Dermis blood vessel endothelial cell (primary cell): ENCODE results near the gene BPIFB2. TPM values are rescaled to one million over a fixed set of nuclear protein-coding genes. Genes with fewer than 3 reads are reported as not detected.

ENCODE experiments used
- DNase-seq: peaks from one replicate; pipeline ENCODE4 v3.0.0; 2010
- total RNA-seq: library from RNA; depleted of rRNA; stranded (reverse); fragments of >200 nt; gene quantifications from 2 replicates; pipeline ENCODE4 v1.2.3, GENCODE V29; 2014

Gene BPIFB2
- total RNA-seq, 1 donor from 2014 or later = not detected

DNA sequence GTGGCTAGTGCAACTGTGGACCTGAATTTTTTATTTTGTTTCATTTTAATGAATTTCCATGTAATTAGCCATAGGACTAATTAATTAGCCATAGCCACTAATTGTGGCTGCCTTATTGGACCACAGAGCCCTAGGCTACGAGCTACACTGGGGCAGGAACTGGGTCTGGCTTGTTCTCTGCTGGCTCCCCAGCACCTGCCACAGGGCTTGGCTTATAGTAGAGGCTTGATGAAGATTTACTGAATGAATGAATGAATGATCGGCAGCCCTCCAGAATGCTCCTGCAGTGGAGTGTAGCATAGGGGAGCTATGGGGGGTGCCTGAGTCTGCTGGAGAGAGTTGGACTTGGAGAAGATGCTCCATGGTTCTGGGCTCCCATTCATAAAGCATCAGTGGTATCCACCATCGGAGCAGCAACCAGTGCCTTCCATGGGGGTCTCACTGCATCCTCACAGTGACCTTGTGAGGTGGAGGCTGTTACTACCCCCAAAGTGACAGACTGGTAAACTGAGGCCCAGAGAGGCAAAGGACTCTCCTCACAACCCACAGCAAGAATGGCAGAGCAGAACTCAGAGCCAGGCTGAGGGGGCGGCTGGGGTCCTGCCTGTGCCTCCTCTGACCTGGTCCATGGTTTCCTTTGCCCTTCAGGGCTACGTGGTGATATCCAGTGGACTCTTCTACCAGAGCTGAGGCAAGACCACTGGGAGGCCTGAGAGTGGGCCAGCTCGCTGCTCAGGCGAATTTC lies 15.4 kb downstream of the BPIFB2 start:
- DNase-seq = no peak

DNA sequence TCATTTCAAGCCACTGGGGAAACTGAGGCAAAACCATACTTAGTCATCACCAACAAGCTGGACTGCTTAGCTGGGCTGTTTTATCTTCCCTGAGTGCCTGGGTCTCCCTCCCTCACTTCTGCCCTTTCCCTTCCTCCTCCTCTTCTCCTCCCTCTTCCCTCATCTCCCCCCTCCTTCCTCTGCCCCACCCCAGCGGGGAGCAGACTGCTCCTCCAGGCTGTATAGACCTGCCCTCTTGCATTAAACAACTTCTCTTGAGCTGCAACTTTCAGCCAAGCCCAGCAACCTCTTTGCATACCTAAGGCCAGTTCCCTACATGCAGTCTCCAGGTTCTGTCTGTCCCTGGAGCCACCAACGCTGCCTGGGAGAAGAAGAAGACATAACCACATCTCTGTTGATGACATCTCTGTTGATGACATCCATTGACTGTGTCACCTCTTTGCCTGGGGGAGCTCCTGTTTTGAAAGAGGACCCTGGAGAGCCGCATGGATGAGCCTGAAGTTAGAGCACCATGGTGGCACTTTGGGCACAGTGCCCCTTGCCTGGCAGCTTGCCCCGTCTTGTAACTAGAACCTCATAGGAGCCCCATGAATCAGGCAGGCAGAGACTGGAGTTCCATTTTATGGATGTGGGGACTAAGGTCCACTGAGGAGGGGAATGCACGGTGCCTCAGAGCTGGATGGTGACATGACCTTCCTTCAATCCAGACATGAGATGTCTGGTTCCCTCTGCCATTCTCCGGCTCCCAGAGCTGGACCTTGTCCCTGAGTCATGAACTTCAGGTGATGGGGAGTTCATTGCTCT lies 16.1 kb downstream of the BPIFB2 start:
- no peak for DNase-seq

DNA sequence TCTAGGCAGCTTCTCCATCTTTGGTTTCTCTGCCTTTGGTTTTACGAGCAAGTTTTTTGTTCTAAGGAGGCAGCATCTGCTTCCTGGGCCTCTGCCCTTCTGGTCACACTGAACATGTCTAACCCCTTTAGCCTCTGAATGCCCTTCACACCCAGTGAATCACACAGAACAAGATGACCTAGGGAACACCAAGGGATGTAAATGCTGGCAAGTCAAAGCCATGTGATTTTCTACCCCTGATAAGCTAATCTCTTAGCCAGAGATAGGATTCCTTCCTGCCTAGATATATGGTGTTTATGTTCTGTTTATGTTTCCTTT lies 16.7 kb downstream of the BPIFB2 start:
- no peak for DNase-seq

DNA sequence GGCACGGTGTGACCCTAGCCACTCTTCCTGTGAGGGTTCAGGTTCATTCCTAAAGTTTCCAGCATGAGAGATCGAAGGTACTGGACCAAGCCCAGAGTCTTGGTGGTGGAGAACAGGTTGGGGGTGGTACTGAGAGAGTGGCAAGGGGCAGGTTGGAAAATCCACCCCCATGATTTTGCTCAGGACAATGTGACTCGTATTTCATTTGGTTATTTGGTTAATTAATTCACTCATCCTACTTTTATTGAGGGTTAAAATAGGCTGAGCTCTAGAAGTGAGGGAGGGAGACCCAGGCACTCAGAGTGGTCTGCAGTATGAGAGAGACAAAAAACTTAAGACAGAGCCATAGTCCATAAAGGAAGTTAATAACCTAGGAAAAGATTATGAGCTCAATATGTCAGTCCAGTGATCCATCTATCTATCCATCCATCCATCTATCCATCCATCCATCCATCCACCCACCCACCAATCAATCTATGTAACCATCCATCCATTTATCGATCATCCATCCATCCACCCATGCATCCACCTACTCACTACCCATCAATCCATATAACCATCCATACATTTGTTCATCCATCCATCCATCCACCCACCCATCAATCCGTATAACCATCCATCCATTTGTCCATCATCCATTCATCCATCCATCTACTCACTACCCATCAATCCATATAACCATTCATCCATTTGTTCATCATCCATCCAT lies 17.3 kb downstream of the BPIFB2 start:
- DNase-seq = no peak

DNA sequence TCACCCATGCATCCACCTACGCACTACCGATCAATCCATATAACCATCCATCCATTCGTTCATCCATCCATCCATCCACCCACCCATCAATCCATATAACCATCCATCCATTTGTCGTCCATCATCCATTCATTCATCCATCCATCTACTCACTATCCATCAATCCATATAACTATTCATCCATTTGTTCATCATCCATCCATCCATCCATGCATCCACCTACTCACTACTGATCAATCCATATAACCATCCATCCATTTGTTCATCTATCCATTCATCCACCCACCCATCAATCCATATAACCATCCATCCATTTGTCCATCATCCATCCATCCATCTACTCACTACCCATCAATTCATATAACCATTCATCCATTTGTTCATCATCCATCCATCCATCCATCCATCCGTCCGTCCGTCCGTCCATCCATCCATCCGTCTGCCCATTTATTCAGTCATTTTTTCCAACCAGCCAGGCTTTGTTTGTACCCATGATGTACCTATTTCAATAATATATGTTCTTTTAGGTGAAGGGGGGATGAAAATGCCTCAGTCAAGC lies 17.9 kb downstream of the BPIFB2 start:
- DNase-seq = no peak

DNA sequence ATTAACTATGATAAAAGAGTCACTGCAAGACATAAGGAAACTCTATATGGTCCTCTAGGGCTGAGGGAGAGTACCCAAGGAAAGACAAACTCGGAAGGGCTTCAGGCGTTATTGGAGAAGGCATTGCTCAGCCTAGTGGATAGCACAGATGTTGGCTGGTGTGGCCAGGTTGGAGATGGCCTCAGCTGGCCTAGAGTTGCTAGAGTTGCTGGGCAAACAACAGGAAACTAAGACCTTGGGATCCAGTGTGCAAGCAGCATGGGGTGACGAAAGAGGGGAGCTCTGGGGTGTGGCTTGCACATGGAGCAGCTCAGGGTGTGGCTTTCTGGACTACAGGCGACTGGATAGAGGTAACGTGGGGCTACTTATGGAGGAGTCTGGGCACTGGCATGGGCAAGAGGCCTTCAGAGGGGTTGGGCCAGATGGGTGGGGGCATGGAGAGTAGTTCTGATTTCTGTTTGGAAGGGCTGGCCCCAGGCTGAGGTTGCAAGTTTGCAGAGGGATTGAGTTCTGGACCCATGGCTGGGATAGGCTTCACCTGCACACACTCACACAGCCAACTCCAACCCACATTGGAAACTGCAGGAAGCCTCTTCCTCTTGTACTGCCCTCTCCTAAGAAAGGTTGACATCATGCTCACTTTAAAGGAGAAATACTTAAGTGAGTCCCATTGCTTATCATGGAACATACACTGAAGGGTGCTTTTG lies 18.7 kb downstream of the BPIFB2 start:
- DNase-seq = no peak

DNA sequence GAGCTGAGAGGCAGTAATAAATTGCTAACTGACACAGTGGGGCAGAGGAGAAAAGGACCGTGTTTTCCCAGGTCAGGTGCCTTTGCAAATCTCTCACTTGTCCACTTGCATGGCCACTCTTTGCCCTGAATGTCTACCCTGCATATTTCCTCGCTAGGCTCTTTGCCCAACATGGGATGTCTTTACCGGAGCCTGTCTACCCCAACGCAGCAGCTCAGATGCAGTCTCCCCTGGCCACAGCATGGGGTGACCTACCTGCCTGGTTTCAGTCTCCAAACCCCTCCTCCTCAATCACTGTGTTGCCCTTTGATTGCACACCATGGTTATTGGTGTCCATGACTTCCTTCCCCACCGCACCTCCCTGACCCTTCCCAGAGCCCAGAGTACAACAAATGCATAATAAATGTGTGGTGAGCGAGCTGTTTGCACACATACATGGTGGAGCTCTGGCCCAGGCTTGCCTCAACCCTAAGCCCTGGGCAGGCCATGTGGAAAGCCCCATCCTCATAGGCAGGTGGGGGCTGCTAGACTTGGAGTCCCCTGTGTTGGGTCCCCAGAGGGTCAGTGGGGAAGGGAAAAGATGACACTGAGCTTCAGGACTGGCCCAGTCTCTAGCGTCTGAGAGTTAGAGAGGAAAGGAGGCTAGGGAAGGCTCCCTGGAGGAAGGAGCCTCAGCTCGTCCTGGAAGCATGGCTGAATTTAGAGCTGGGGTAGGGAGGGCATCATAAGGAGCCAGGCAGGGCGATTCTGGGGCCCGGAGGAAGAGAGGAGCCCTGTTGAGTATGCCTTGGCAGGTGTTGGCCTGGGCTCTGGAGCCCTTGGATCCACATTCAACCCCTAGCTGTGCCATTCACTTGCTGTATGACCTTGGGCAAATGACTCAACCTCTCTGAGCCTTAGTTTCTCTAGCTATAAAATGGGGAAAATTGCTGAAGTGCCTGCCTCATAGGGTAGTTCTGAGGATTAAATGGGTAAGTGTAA lies 19.6 kb downstream of the BPIFB2 start:
- DNase-seq = no peak

DNA sequence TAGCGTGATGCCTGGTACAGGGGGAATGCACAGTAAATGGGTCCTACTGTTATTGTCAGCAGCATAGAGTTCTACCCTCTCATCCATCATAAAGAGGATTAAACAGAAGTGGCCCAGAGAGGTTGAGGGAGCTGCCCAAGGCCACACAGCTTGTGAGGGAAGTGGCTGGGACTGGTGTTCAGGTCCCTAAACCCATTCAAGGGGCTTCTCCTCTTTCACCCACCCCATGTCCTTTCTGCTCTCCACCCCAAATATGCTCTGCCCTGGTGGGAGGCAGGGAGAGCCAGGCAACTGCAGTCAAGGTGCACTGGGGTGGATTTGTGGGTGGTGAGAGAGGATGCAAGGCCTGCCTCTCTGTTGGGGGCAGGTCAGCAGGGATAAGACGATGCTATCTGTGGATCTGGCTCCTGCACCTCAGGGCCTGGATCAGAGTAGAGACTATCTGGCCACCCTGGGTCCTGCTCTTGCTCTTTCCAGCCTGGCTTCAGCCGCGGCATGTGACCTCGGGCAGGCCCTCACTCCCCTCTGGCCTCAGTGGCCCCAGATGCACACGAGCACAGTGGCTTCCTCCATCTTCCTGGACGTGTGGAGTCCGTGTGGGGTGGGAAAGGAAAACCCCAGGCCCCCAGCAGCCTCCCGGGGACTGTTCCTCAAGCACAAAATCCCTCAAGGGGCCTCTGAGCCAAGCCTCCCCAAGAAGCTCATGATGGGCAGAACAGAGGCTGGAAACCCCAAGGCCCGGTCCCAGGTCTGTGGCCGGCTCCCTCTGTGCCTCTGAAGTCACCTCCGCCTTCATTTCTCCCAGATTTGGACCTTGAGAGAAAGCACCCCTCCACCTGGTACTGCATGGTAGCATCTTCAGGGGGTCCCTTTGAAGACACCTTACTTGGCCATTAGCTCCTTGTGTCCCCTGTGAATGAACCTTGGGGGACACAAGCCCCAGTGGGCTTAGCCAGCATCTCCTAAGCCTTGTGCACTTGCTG lies 20.6 kb downstream of the BPIFB2 start:
- DNase-seq = no peak

DNA sequence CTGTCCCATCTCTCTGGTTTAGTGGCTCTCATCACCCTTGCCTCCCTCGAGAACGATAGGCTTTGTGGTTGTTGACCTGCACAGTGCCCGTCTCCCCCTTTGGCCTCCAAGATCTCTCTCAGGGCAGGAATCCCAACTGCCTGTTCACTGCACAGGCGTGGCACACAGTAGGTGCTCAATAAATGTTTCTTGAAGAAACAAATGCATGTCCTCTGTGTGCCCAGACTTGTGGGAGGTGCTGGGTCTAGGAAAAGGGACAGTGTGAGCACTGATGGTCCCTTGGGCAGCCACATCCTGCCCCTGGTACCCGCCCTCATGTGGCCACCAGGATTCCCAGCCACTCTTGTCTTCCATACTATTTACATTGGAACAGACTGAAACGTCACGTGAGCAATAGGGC lies 21.4 kb downstream of the BPIFB2 start:
- no peak for DNase-seq

DNA sequence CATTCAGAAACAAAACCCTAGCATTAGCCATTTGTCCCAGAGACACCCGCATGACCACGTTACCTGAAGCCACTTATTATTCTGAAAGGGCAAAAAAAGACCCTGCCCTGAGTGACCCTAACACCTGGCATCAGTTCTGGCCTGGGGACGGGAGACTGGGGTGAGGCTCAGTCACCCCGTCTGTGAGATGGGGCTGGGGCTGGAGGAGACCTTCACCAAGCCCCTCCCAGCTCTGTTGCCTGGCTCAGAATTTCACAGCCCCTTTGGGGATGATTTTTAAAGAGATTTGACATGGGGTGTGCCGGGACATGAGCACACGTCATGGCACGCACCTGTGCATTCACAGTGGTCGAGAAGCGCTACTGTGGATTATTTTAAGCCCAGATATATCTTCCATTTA lies 22.6 kb downstream of the BPIFB2 start:
- DNase-seq = no peak

DNA sequence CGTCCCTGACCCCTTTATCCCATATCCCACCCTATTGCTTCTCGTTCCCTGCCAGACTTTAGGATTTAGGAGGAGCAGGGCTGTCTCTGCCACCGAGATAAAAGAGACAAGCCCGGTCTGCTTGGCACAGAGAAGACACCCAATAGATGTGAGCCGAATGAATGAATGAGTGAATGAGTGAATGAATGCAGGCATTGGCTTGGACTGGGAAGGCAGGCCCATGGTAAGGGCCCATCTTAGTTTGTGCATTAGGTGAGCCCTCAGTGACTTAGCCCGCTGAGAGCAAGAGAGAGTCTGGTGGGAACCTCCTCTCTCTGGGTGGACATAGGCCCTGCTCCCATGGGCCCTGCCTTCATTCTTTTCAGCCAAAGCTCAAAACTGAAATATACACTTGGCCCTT lies 23.1 kb downstream of the BPIFB2 start:
- DNase-seq = no peak

DNA sequence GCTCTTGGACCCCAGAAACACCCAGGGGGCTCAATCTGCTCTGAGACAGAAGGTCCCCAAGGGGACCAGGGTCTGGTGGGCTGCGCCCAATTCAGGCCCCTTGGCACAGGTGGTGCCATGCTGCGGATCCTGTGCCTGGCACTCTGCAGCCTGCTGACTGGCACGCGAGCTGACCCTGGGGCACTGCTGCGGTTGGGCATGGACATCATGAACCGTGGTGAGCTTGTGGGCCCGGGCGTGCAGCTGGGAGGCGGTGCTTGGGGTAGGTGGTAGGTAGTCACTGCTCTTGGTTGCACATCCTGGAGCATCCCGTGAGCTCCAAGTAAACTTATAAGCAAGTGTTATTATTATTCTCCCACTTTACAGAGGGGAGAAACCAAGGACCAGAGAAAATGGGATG lies 24.0 kb downstream of the BPIFB2 start, which contains the start of gene BPIFB6:
TSS of gene BPIFB6 (plus strand) at position 118 of the 400 bp plus-strand sequence. CDS start at position 118, 0 bp downstream.
- DNase-seq = no peak

DNA sequence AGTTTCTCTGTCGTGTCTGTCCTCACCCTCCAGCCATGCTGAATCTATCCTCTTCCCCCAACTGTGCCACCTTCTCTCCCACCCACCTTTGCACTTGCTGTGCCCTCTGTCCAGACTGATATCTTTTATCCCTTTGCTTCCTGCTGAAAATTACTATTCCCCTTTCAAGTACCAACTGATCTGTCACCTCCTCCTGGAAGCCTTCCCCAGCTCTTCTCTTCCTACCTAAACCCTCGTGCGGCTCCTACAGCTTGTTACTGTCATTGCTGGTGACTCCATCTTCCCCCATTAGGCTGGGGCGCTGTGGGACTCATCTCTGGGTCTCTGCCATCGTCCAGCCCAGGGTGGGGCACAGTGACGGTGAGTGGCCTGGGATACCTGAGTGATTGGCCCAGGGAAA lies 25.1 kb downstream of the BPIFB2 start:
- DNase-seq = no peak

DNA sequence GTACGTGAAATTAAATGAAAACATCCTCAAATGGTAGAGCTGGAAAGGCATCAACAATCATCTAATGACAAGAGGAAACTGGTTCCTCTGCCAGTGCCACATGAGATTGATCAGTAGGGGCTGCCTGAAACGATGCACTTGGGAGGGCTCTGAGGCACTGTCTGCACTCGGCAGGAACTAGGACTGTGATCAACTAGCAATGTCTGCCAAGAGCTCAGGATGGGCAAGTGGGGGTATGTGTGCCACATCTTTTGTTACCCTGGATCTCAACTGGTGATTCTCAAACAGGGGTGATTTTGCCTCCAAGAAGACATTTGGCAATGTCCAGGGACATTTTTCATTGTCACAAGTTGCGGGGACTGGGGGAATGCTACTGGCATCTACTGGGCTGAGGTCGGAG lies 25.9 kb downstream of the BPIFB2 start:
- no peak for DNase-seq

DNA sequence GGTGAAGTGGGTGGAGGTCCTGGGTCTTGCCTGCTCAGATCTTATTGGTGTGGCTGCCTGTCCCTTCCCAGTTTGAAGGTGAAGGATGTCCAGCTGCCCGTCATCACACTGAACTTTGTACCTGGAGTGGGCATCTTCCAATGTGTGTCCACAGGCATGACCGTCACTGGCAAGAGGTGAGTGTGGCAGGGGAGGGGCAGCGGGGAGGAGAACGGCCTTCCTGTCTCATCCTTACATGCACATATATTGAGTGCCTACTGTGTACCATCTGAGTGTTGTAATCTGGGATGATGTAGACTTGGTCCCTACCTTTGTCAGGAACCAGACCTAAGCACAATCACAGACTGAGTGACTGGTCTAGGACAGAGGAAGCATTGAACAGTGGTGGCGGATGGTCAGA lies 26.6 kb downstream of the BPIFB2 start:
- DNase-seq = no peak

DNA sequence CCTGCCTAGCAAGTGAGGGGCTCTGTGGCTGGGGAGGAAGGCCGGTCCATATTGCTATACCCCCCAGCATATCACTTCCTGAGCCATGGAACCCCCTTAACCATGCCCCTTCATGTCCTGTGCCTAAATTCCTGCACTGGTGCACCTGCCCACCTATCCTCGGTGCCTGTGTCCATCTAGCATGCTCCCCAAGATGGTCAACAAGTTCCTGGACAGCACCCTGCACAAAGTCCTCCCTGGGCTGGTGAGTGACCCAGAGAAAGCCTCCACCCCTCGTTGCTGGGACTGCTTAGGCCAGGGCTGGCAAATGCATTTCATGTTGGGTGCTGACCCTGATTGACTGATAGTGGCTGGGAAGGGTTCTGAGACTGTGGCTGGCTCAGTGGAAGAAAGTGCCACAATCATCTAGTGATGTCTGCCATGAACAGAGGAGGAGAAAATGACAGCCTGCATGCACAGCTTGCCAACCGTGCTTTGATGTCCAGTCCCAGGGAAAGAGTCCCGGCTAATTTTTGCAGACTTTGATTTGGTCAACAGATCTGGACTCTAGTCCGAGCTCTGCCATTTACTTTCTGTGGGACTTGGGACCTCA lies 27.5 kb downstream of the BPIFB2 start:
- no peak for DNase-seq

DNA sequence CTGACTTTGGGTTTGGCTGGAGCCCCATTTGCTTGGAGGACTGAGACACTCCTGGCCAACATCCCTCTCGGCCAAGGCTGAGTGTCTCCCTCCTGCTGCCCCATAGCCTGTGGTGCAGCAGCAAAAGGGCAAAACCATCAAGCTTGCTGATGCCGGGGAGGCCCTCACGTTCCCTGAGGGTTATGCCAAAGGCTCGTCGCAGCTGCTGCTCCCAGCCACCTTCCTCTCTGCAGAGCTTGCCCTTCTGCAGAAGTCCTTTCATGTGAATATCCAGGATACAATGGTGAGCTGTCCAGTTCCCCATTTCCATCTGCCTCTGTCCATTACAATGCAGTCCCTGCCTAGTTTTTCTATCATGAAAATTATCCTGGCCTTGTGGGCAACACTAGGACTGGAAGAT lies 30.0 kb downstream of the BPIFB2 start:
- no peak for DNase-seq

DNA sequence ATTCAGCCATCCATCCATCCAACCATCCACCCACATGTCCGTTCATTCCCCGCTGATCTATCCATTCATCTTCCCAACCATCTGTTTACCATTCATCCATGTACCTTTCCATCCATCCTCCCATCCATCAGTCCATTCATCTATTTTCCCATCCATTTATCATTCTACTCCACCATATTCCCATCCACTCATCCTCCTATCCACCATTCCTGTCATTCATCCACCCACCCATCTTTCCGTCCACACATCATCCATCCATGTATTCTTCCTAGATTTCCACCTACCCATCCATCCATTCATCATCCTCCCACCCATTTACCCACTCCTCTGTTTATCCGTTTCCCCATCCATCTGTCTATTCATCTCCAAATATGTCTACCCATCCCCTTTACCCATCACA lies 30.7 kb downstream of the BPIFB2 start:
- DNase-seq = no peak

DNA sequence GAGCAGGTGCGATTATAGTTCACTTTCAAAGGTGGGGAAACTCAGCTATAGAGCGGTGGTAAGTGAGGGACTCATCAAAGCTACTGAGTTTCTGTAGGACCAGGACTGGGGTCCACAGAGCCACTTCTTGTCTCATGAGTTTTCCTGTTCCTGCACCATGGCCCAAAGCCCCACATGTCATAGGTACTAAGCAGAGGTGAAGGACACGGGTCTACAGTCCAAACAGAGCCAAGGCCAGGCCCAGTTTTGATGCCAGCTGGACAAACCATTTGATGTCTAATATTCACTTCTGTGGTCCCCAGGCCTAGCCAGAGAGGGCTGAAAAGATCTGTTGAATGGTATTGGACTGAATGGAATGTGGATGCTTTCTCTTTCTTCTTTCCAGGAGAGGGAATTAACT lies 34.9 kb downstream of the BPIFB2 start:
- DNase-seq = no peak
